Muscle of back (tissue), 13 donors: Measurements from ENCODE around the gene ZNF439. TPM values are rescaled to one million over a fixed set of nuclear protein-coding genes. Genes with fewer than 3 reads are reported as not detected.
"Not testable (repeated sequence)": the region's sequence is repeated elsewhere in the genome, so short reads cannot be mapped to it uniquely, and the experiment has no call there.

Experiments
- DNase-seq, 3 donors: peaks; one replicate each; pipeline versions ENCODE4 v3.0.0 to v3.0.0-alpha.2; 2013
- long read RNA-seq, 9 donors: transcript quantifications; one replicate each; lab custom pipeline, GENCODE V29; 2026
- polyA plus RNA-seq, 10 donors: library from polyadenylated mRNA; unstranded; fragments of 120-200 nt; gene quantifications; one replicate each; pipeline ENCODE4 v1.2.1, GENCODE V29; 2013; ENCODE audit not compliant: insufficient read length in 10 of 10

The ZNF439 gene
- 1 to 10 TPM; 2.6 to 6.8 (median 4.9) TPM for polyA plus RNA-seq
- long read RNA-seq, donor 1, result 0 reads
- long read RNA-seq, donor 2, result 0 reads
- long read RNA-seq, donor 3, result 0 reads
- long read RNA-seq, donor 4, result 0 reads
- long read RNA-seq, donor 5, partial matches to known transcripts, result 0 of 1 reads
- long read RNA-seq, donor 5, other reads (novel, unspliced or antisense), result 0 of 1 reads
- long read RNA-seq, donor 6, partial matches to known transcripts, result 0 of 1 reads
- long read RNA-seq, donor 6, other reads (novel, unspliced or antisense), result 0 of 1 reads
- long read RNA-seq, donor 7, result 0 reads
- long read RNA-seq, donor 8, result 0 reads
- long read RNA-seq, donor 9, result 0 reads

GRCh38 chr19:11848594-11849469 is at the start of gene ZNF439:
Gene ZNF439, plus strand, starts transcription at chr19:11848726. Its CDS starts 142 bp downstream, at chr19:11848868.
- peak; percentile 74 to 92 (median 83) for DNase-seq

GRCh38 chr19:11806354-11807098 is 42.0 kb upstream of the ZNF439 start:
- DNase-seq, result no peak

- no peak for DNase-seq
Observed at GRCh38 chr19:11807099-11807380, 41.5 kb upstream of the ZNF439 start.

- DNase-seq, result no peak
Observed at GRCh38 chr19:11813703-11814028, 34.9 kb upstream of the ZNF439 start.

GRCh38 chr19:11814029-11814699 is 34.4 kb upstream of the ZNF439 start, which contains the start of gene ZNF440:
Gene ZNF440, plus strand, starts transcription at chr19:11814273. Its CDS starts 175 bp downstream, at chr19:11814448.
- peak; percentile 94 to 98 (median 97) for DNase-seq

- DNase-seq, result peak in 1 of 3 donors; percentile 12
Observed at GRCh38 chr19:11814700-11815035, 33.9 kb upstream of the ZNF439 start.

GRCh38 chr19:11821474-11822109 is 26.9 kb upstream of the ZNF439 start:
- peak in 1 of 3 donors; percentile 6 for DNase-seq

GRCh38 chr19:11828957-11829876 is 19.3 kb upstream of the ZNF439 start:
- DNase-seq, result not testable (repeated sequence)

- DNase-seq, result no peak
Observed at GRCh38 chr19:11832253-11832912, 16.1 kb upstream of the ZNF439 start.

GRCh38 chr19:11833541-11833940 is 15.0 kb upstream of the ZNF439 start:
- no peak for DNase-seq

- DNase-seq, result not testable (repeated sequence)
Observed at GRCh38 chr19:11835626-11836066, 12.9 kb upstream of the ZNF439 start.

- DNase-seq, result no peak
Observed at GRCh38 chr19:11843722-11844121, 4.8 kb upstream of the ZNF439 start.

GRCh38 chr19:11847615-11848014 is 911 bp upstream of the ZNF439 start:
- not testable (repeated sequence) for DNase-seq

GRCh38 chr19:11848200-11848593 is 329 bp upstream of the ZNF439 start:
- DNase-seq, result no peak

- DNase-seq, result not testable (repeated sequence)
Observed at GRCh38 chr19:11850289-11850688, 1.8 kb downstream of the ZNF439 start.

- DNase-seq, result no peak
Observed at GRCh38 chr19:11853358-11853757, 4.8 kb downstream of the ZNF439 start.

GRCh38 chr19:11856596-11857250 is 8.2 kb downstream of the ZNF439 start:
- no peak for DNase-seq

- no peak for DNase-seq
Observed at GRCh38 chr19:11860721-11861120, 12.2 kb downstream of the ZNF439 start.

GRCh38 chr19:11861301-11861700 is 12.8 kb downstream of the ZNF439 start:
- no peak for DNase-seq
